Loucy (cell line): Measurements from ENCODE around the gene NTN5.

ENCODE experiments used
- H2AFZ ChIP-seq: fragments of 200-600 bp; sonication (generic); 2 replicates; pipeline ENCODE4 v1.6.0; 2016; ENCODE audit warnings: antibody characterized with exemption, mild to moderate bottlenecking, low read length, moderate library complexity
- H3F3A ChIP-seq: fragments of 200-600 bp; 2 replicates; pipeline ENCODE4 v1.6.0; 2016; ENCODE audit warnings: antibody characterized with exemption, low read depth, mild to moderate bottlenecking
- H3K27me3 ChIP-seq: fragments of 200-600 bp; sonication (generic); 2 replicates; pipeline ENCODE4 v1.6.1; 2014; ENCODE audit warnings: low read length, mild to moderate bottlenecking; ENCODE audit not compliant: insufficient read depth, poor library complexity, severe bottlenecking
- H3K36me3 ChIP-seq: fragments of 200-600 bp; sonication (generic); 2 replicates; pipeline ENCODE4 v1.6.1; 2016; ENCODE audit warnings: low read length; ENCODE audit not compliant: insufficient read depth
- H3K4me1 ChIP-seq: fragments of 200-600 bp; sonication (generic); 2 replicates; pipeline ENCODE4 v1.5.1; 2014; ENCODE audit warnings: low read length, mild to moderate bottlenecking; ENCODE audit not compliant: insufficient read depth, poor library complexity, severe bottlenecking
- H3K4me2 ChIP-seq: fragments of 200-600 bp; sonication (generic); 2 replicates; pipeline ENCODE4 v1.6.0; 2014; ENCODE audit warnings: antibody characterized with exemption, low read length, low read depth, mild to moderate bottlenecking; ENCODE audit not compliant: poor library complexity, severe bottlenecking
- H3K4me3 ChIP-seq: fragments of 200-600 bp; sonication (generic); 2 replicates; pipeline ENCODE4 v1.5.1; 2014; ENCODE audit warnings: low read length, mild to moderate bottlenecking, mixed read lengths; ENCODE audit not compliant: poor library complexity, severe bottlenecking
- H3K79me2 ChIP-seq: fragments of 200-600 bp; sonication (generic); 2 replicates; pipeline ENCODE4 v1.6.1; 2014; ENCODE audit warnings: low read length; ENCODE audit not compliant: insufficient read depth
- H3K9ac ChIP-seq: fragments of 200-600 bp; sonication (generic); 2 replicates; pipeline ENCODE4 v1.6.0; 2014; ENCODE audit warnings: mild to moderate bottlenecking, low read depth, low read length, moderate library complexity; ENCODE audit not compliant: poor library complexity, severe bottlenecking
- H3K9me2 ChIP-seq: fragments of 200-600 bp; sonication (generic); replicated peaks from 2 replicates; pipeline ENCODE4 v1.6.1; 2016; ENCODE audit warnings: low read depth, low read length, mixed read lengths
- H3K9me3 ChIP-seq: fragments of 200-600 bp; sonication (generic); 2 replicates; pipeline ENCODE4 v1.6.1; 2014; ENCODE audit warnings: mild to moderate bottlenecking, antibody characterized with exemption, low read length, low read depth; ENCODE audit not compliant: insufficient read depth
- H4K20me1 ChIP-seq: fragments of 200-600 bp; sonication (generic); 2 replicates; pipeline ENCODE4 v1.6.0; 2014; ENCODE audit warnings: antibody characterized with exemption, low read length, mild to moderate bottlenecking; ENCODE audit not compliant: insufficient read depth, poor library complexity, severe bottlenecking
- EZH2phosphoT487 ChIP-seq: fragments of 200-600 bp; IDR thresholded peaks from 2 replicates; pipeline ENCODE4 v1.6.1; 2018; ENCODE audit warnings: antibody characterized with exemption, mild to moderate bottlenecking, moderate library complexity, borderline replicate concordance
- TF ChIP-seq, protein P1 (sequence below): fragments of 200-600 bp; sonication (generic); conservative IDR thresholded peaks from 2 replicates; pipeline ENCODE4 v1.5.1; 2014; ENCODE audit warnings: mild to moderate bottlenecking, antibody characterized with exemption, low read length

Gene NTN5

DNA sequence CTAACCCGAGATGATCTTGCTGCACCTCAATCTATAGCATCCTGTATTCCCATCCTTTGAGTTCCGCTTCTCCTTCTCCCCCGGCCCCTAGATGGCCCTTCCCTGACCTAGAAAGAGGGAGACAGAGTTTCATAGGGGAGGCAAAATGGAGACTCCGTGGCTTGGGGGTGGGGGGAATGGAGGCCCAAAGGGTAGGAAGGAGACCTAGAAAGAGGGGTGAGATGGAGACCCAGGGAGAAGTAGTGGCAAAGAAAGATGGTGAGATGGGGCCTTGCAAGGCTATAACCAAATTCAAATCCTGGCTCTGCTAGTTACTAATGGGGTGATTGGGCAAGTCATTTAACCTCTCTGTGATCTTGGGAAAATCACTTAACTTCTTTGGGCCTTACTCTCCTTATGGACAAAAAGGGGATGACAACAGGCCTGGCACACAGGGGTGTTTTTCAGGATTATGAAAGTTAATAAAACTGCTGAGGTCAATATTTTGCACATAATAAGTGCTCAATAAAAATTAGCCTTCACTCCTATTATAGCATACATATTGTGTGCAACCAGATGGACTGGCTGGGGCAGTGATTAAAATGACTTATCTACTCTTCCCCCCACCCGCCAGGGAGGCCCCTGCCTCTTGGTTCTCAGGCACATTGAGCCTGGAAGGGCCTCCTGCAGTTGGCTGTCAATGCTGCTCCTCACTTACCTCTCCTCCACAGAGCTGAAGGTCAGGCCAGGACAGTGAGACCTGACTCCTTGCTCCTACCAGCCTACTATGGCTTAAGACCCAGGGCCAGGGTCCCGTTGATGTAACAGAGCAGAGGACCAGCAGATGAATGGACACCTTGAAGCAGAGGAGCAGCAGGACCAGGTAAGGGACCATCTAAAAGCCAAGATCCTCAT lies 52.9 kb downstream of the NTN5 start:
- peaks cover 60% of the 10 kb centered on the region for H3K79me2 ChIP-seq
- H4K20me1 ChIP-seq: peaks cover 42% of the 10 kb centered on the region
- H3K9me2 ChIP-seq: no peaks in the 10 kb centered on the region
- H3K4me3 ChIP-seq: peak overlapping the region; percentile 90
- peak overlapping the region; percentile 88 for H3K4me2 ChIP-seq
- peak overlapping the region; percentile 61 for H2AFZ ChIP-seq
- TF ChIP-seq, protein P1, sequence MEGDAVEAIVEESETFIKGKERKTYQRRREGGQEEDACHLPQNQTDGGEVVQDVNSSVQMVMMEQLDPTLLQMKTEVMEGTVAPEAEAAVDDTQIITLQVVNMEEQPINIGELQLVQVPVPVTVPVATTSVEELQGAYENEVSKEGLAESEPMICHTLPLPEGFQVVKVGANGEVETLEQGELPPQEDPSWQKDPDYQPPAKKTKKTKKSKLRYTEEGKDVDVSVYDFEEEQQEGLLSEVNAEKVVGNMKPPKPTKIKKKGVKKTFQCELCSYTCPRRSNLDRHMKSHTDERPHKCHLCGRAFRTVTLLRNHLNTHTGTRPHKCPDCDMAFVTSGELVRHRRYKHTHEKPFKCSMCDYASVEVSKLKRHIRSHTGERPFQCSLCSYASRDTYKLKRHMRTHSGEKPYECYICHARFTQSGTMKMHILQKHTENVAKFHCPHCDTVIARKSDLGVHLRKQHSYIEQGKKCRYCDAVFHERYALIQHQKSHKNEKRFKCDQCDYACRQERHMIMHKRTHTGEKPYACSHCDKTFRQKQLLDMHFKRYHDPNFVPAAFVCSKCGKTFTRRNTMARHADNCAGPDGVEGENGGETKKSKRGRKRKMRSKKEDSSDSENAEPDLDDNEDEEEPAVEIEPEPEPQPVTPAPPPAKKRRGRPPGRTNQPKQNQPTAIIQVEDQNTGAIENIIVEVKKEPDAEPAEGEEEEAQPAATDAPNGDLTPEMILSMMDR: no peak; the same call in 1 of the 2 replicates
- no peak for TF ChIP-seq EZH2phosphoT487
- H3K9me3 ChIP-seq: no peaks in the 10 kb centered on the region
- peaks cover 31% of the 10 kb centered on the region; the same call in 1 of the 2 replicates for H3K36me3 ChIP-seq
- H3K9ac ChIP-seq: peak overlapping the region; percentile 92
- H3K27me3 ChIP-seq: peaks cover 8% of the 10 kb centered on the region
- H3K4me1 ChIP-seq: peaks cover 42% of the 10 kb centered on the region
- H3F3A ChIP-seq: no peaks in the 10 kb centered on the region

DNA sequence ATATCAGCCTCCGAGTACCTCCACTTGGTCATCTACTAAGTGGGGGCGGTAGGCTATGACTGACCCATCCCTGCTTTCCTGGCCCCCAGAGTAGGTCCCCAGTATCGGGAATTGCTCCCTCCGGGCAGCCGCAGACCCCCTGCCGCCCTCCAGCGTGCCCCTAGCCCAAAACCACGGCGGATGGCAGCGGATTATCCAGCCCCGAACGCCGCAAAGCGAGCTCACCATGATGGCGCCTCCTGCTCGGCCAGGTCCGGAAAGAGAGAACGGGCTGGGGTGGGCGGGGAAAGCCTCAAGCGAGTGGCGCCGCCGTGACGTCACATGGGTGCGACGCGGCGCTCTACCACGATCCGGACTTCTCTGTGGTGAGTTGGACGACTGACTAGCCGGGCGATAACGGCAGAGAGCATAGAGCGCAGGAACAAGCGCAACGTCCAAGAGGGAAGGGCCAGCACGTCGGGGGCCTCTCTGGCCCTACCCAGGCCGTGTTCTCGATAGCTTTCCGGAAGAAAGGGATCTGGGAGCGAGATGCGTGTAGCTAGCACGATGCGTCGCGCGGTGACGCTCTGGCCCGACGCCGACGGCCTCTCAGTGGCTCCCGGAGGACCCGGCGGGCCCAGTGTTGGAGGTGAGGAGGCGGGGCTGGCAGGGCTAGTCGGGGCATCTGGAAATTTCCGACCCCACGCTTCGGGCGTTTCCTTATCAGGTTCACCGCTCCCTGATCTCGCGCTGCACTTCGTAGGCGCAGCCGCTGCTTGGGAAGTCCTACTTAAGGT lies 53.7 kb downstream of the NTN5 start, which contains the start of the genes RPL18 and SPHK2:
Gene RPL18 (minus strand): TSS at position 263 of the 776 bp plus-strand sequence. CDS start 35 bp downstream, at position 228.
Gene SPHK2 (plus strand): TSS at position 591 of the 776 bp plus-strand sequence. CDS start 1,009 bp downstream, outside the sequence.
- no peaks in the 10 kb centered on the region for H3F3A ChIP-seq
- peaks cover 8% of the 10 kb centered on the region for H3K27me3 ChIP-seq
- H3K4me2 ChIP-seq: peak within 1 kb of the TSS; percentile 98
- peak within 1 kb of the TSS; percentile 100 for H3K9ac ChIP-seq
- peaks cover 62% of the 10 kb centered on the region for H3K79me2 ChIP-seq
- H2AFZ ChIP-seq: peak within 1 kb of the TSS; percentile 61
- no peaks in the 10 kb centered on the region for H3K9me3 ChIP-seq
- H3K4me1 ChIP-seq: peaks cover 36% of the 10 kb centered on the region
- no peaks in the 10 kb centered on the region for H3K9me2 ChIP-seq
- no peak for TF ChIP-seq EZH2phosphoT487
- TF ChIP-seq, protein P1: no peak
- H3K36me3 ChIP-seq: peaks cover 36% of the 10 kb centered on the region; the same call in 1 of the 2 replicates
- peak within 1 kb of the TSS; percentile 100 for H3K4me3 ChIP-seq
- H4K20me1 ChIP-seq: peaks cover 44% of the 10 kb centered on the region

DNA sequence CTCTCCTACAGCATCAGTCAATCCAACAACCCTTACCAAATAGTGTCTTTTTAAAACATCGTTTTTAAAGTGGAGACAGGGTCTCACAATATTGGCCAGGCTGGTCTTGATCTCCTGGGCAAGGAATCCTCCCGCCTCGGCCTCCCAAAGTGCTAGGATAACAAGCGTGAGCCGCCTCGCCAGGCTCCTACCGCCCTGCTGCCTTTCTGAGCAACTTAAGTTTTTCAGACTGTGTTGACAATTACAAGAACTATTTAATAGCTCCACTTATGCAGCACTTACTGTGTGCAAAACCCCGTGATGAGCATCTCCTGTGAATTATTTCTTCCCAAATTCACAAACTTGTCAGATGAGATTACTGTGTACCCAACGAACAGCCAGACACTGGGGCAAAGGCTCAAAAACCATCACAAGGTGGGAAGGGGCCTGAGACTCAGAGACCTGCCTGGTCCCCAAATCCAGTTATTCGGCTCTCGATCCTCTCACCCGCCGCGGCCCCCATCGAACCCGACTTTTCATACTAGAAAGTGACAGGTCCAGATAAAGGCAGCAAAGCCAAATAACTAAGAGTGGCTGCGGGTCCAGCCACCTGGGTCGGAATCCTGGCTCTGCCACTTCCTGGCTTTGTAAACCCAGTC lies 54.4 kb downstream of the NTN5 start:
- peak overlapping the region; percentile 98 for H3K4me2 ChIP-seq
- H3K9me2 ChIP-seq: no peaks in the 10 kb centered on the region
- H4K20me1 ChIP-seq: peaks cover 44% of the 10 kb centered on the region
- peaks cover 36% of the 10 kb centered on the region; the same call in 1 of the 2 replicates for H3K36me3 ChIP-seq
- no peak for TF ChIP-seq EZH2phosphoT487
- TF ChIP-seq, protein P1: no peak
- peak overlapping the region; percentile 100 for H3K4me3 ChIP-seq
- H3F3A ChIP-seq: no peaks in the 10 kb centered on the region
- H3K79me2 ChIP-seq: peaks cover 62% of the 10 kb centered on the region
- H3K4me1 ChIP-seq: peaks cover 31% of the 10 kb centered on the region
- no peaks in the 10 kb centered on the region for H3K9me3 ChIP-seq
- H2AFZ ChIP-seq: 0 out of 2 replicates have a peak overlapping the region, but pooled peaks have one; percentile 32
- peaks cover 8% of the 10 kb centered on the region for H3K27me3 ChIP-seq
- peak overlapping the region; percentile 100 for H3K9ac ChIP-seq
